Neuronal stem cell (in vitro differentiated cells): ENCODE data around the gene CNPY2.
"Not testable (repeated sequence)": the region's sequence is repeated elsewhere in the genome, so short reads cannot be mapped to it uniquely, and the experiment has no call there.

Experiments
- DNase-seq: peaks from one replicate; pipeline ENCODE4 v3.0.0-alpha.2; 2013; ENCODE audit warnings: low spot score
- H2AFZ ChIP-seq: one replicate; pipeline ENCODE4 v1.6.1; 2013; ENCODE audit warnings: mild to moderate bottlenecking, low read length, inconsistent platforms
- H2AK5ac ChIP-seq: 2 replicates; pipeline ENCODE4 v1.6.1; 2013; ENCODE audit warnings: low read depth, mild to moderate bottlenecking, inconsistent platforms, low read length, moderate library complexity, mixed read lengths
- H2BK120ac ChIP-seq: 2 replicates; pipeline ENCODE4 v1.6.1; 2013; ENCODE audit warnings: low read depth, mild to moderate bottlenecking, inconsistent platforms, low read length, moderate library complexity, mixed read lengths
- H2BK12ac ChIP-seq: one replicate; pipeline ENCODE4 v1.6.1; 2013; ENCODE audit warnings: low read length, inconsistent platforms
- H2BK15ac ChIP-seq: 2 replicates; pipeline ENCODE4 v1.6.1; 2013; ENCODE audit warnings: mild to moderate bottlenecking, low read length, inconsistent platforms, mixed read lengths
- H2BK5ac ChIP-seq: one replicate; pipeline ENCODE4 v1.6.1; 2013; ENCODE audit warnings: inconsistent platforms, mild to moderate bottlenecking, low read length, moderate library complexity
- H3K14ac ChIP-seq: one replicate; pipeline ENCODE4 v1.6.1; 2013; ENCODE audit warnings: low read length, inconsistent platforms
- H3K18ac ChIP-seq: 2 replicates; pipeline ENCODE4 v1.6.1; 2013; ENCODE audit warnings: low read length, inconsistent platforms
- H3K23ac ChIP-seq: 2 replicates; pipeline ENCODE4 v1.6.1; 2013; ENCODE audit warnings: low read depth, mild to moderate bottlenecking, mixed read lengths, low read length, inconsistent platforms; ENCODE audit not compliant: poor library complexity
- H3K27ac ChIP-seq: replicated peaks from 3 replicates; pipeline ENCODE4 v1.5.1; 2013; ENCODE audit warnings: low read length, inconsistent platforms
- H3K27me3 ChIP-seq, 3 experiments: 2 replicates each; pipeline ENCODE4 v1.6.1; 2013; ENCODE audit warnings: low read length in 3 of 3, mild to moderate bottlenecking in 2 of 3, inconsistent platforms in 1 of 3, low read depth in 1 of 3, mixed read lengths in 1 of 3, moderate library complexity in 1 of 3; ENCODE audit not compliant: control insufficient read depth in 3 of 3, insufficient read depth in 3 of 3
- H3K36me3 ChIP-seq, 2 donors: replicated peaks in 1 of 2; 2 replicates each; pipeline ENCODE4 v1.6.1; 2013; ENCODE audit warnings: low read length in 2 of 2; ENCODE audit not compliant: control insufficient read depth in 2 of 2, insufficient read depth in 2 of 2
- H3K4ac ChIP-seq: 2 replicates; pipeline ENCODE4 v1.6.1; 2013; ENCODE audit warnings: inconsistent platforms, mild to moderate bottlenecking, low read length, moderate library complexity
- H3K4me1 ChIP-seq, 2 donors: 1 replicate in 1 of 2; 2 replicates in 1 of 2; pipeline ENCODE4 v1.6.1; 2013; ENCODE audit warnings: low read length in 2 of 2, low read depth in 1 of 2; ENCODE audit not compliant: control insufficient read depth in 2 of 2, insufficient read depth in 1 of 2
- H3K4me2 ChIP-seq: one replicate; pipeline ENCODE4 v1.6.1; 2013; ENCODE audit warnings: mild to moderate bottlenecking, low read length, inconsistent platforms; ENCODE audit not compliant: insufficient read depth, poor library complexity, severe bottlenecking
- H3K4me3 ChIP-seq, 2 donors: 2 replicates each; pipeline ENCODE4 v1.5.1; 2013; ENCODE audit warnings: low read length in 2 of 2, mild to moderate bottlenecking in 2 of 2, inconsistent platforms in 1 of 2, moderate library complexity in 1 of 2
- H3K79me1 ChIP-seq: one replicate; pipeline ENCODE4 v1.6.1; 2013; ENCODE audit warnings: low read depth, mild to moderate bottlenecking, inconsistent platforms, low read length, moderate library complexity
- H3K9ac ChIP-seq: one replicate; pipeline ENCODE4 v1.6.1; 2013; ENCODE audit warnings: mild to moderate bottlenecking, low read depth, low read length, inconsistent platforms; ENCODE audit not compliant: poor library complexity
- H3K9me3 ChIP-seq, 2 donors: replicated peaks in 1 of 2; 2 replicates each; pipeline versions ENCODE3 to v1.6.1; 2013; ENCODE audit warnings: low read length in 2 of 2, mild to moderate bottlenecking in 2 of 2, inconsistent platforms in 1 of 2, low read depth in 1 of 2, mixed read lengths in 1 of 2, moderate library complexity in 1 of 2; ENCODE audit not compliant: control insufficient read depth in 2 of 2, insufficient read depth in 1 of 2
- H4K8ac ChIP-seq: one replicate; pipeline ENCODE4 v1.6.1; 2013; ENCODE audit warnings: low read depth, mild to moderate bottlenecking, inconsistent platforms, low read length, moderate library complexity
- H4K91ac ChIP-seq: one replicate; pipeline ENCODE4 v1.6.1; 2013; ENCODE audit warnings: low read length, low read depth, mild to moderate bottlenecking, inconsistent platforms; ENCODE audit not compliant: poor library complexity
- WGBS, 2 donors: extraction: QIAGEN DNeasy Blood & Tissue Kit; methylation state at CpG; one replicate each; pipeline ENCODE4 v1.1.7; 2013; ENCODE audit warnings: missing lambda C conversion rate in 2 of 2, mixed read lengths in 1 of 2; ENCODE audit not compliant: insufficient read length in 2 of 2, insufficient replicate concordance in 1 of 2; ENCODE audit errors: extremely low coverage in 2 of 2; 5-methylcytosine and 5-hydroxymethylcytosine counted together

Gene CNPY2

GRCh38 chr12:56336361-56337167 lies 20.8 kb upstream of the CNPY2 start:
- Histone ChIP-seq H2BK120ac (no peak overlapping the region), H2BK5ac (no peak overlapping the region), H3K9ac (no peak overlapping the region), H2AK5ac (no peak overlapping the region), H2BK12ac (no peak overlapping the region), H3K79me1 (no peaks in the 10 kb centered on the region), H4K91ac (no peak overlapping the region), H3K23ac (no peak overlapping the region), H4K8ac (no peak overlapping the region), H3K27ac (no peak overlapping the region), H3K4ac (no peak overlapping the region), H2BK15ac (no peak overlapping the region), H3K4me3 (no peak overlapping the region), H3K27me3 (no peaks in the 10 kb centered on the region), H3K14ac (no peak overlapping the region), H3K18ac (no peak overlapping the region), H3K4me1 (peaks cover 6 to 16% of the 10 kb centered on the region in 2 donors), H3K9me3 (no peaks in the 10 kb centered on the region), H2AFZ (peak overlapping the region; percentile 37), H3K36me3 (peaks cover 0 to 6% of the 10 kb centered on the region in 2 donors), H3K4me2 (no peak overlapping the region)
- WGBS, 2 donors = no CpG with 5 or more reads among the region's 9 CpGs
- DNase-seq = no peak

GRCh38 chr12:56335527-56335926 lies 19.7 kb upstream of the CNPY2 start:
- WGBS, 2 donors = no CpG with 5 or more reads among the region's 8 CpGs
- not testable (repeated sequence) for H3K36me3 ChIP-seq, H2BK15ac ChIP-seq, H3K9ac ChIP-seq, H3K4ac ChIP-seq, H3K27ac ChIP-seq, DNase-seq, H3K14ac ChIP-seq, H3K79me1 ChIP-seq, H2AFZ ChIP-seq, H2BK12ac ChIP-seq, H2AK5ac ChIP-seq, H2BK5ac ChIP-seq, H2BK120ac ChIP-seq, H4K8ac ChIP-seq, H3K23ac ChIP-seq, H3K4me3 ChIP-seq, H3K27me3 ChIP-seq, H3K9me3 ChIP-seq, H3K18ac ChIP-seq, H4K91ac ChIP-seq, H3K4me2 ChIP-seq
- peaks cover 6 to 16% of the 10 kb centered on the region in 2 donors for H3K4me1 ChIP-seq

GRCh38 chr12:56334490-56334793 lies 18.7 kb upstream of the CNPY2 start:
- no peak for DNase-seq
- Histone ChIP-seq H3K14ac (no peak overlapping the region), H3K36me3 (no peaks in the 10 kb centered on the region), H3K23ac (no peak overlapping the region), H3K27ac (peak overlapping the region; percentile 74), H3K79me1 (no peaks in the 10 kb centered on the region), H2BK120ac (no peak overlapping the region), H2BK5ac (no peak overlapping the region), H2AK5ac (peak overlapping the region; percentile 1), H3K9ac (peak overlapping the region; percentile 32), H3K9me3 (no peaks in the 10 kb centered on the region), H3K18ac (no peak overlapping the region), H3K4me1 (peaks cover 6 to 16% of the 10 kb centered on the region in 2 donors), H2BK12ac (no peak overlapping the region), H4K91ac (no peak overlapping the region), H3K4ac (no peak overlapping the region), H3K4me3 (peak overlapping the region; percentile 66 to 79), H2AFZ (peak overlapping the region; percentile 84), H4K8ac (no peak overlapping the region), H3K27me3 (no peaks in the 10 kb centered on the region), H2BK15ac (no peak overlapping the region), H3K4me2 (peak overlapping the region; percentile 80)
- no CpG with 5 or more reads among the region's 6 CpGs for WGBS, 2 donors

GRCh38 chr12:56333679-56334489 lies 18.1 kb upstream of the CNPY2 start, which contains the start of gene PAN2:
Gene PAN2, minus strand, starts transcription at chr12:56334000. Its CDS starts 906 bp downstream, at chr12:56333094.
- peak within 1 kb of the TSS; percentile 92 for H3K27ac ChIP-seq
- DNase-seq = peak; percentile 91
- no peaks in the 10 kb centered on the region for H3K9me3 ChIP-seq
- H3K4me3 ChIP-seq = peak within 1 kb of the TSS; percentile 66 to 84
- H2BK5ac ChIP-seq = no peak within 1 kb of the TSS
- no peak within 1 kb of the TSS for H3K14ac ChIP-seq
- peak within 1 kb of the TSS; percentile 78 for H3K9ac ChIP-seq
- no peak within 1 kb of the TSS for H2BK120ac ChIP-seq
- peak within 1 kb of the TSS; percentile 37 for H3K4ac ChIP-seq
- peak within 1 kb of the TSS; percentile 23 for H3K23ac ChIP-seq
- H3K36me3 ChIP-seq = no peaks in the 10 kb centered on the region
- H2AFZ ChIP-seq = peak within 1 kb of the TSS; percentile 84
- H2BK15ac ChIP-seq = peak within 1 kb of the TSS; percentile 10
- peak within 1 kb of the TSS; percentile 84 for H3K18ac ChIP-seq
- peak within 1 kb of the TSS; percentile 41 for H4K91ac ChIP-seq
- H2AK5ac ChIP-seq = peak within 1 kb of the TSS; percentile 17
- peaks cover 6 to 13% of the 10 kb centered on the region in 2 donors for H3K4me1 ChIP-seq
- H4K8ac ChIP-seq = peak within 1 kb of the TSS; percentile 90
- H3K4me2 ChIP-seq = peak within 1 kb of the TSS; percentile 80
- no peak within 1 kb of the TSS for H2BK12ac ChIP-seq
- no peaks in the 10 kb centered on the region for H3K79me1 ChIP-seq
- WGBS, 2 donors = no CpG with 5 or more reads among the region's 45 CpGs
- no peaks in the 10 kb centered on the region for H3K27me3 ChIP-seq
